GM19238 (cell line): ENCODE data around the gene SDHAF3.
A peak's percentile ranks its signal among the peaks of the same experiment; 100 is the strongest.
"Not testable (repeated sequence)": the region's sequence is repeated elsewhere in the genome, so short reads cannot be mapped to it uniquely, and the experiment has no call there.

Experiments
- DNase-seq: peaks from one replicate; pipeline ENCODE4 v3.0.0; 2011; ENCODE audit warnings: low spot score; ENCODE audit not compliant: insufficient read length

SDHAF3 gene

DNA sequence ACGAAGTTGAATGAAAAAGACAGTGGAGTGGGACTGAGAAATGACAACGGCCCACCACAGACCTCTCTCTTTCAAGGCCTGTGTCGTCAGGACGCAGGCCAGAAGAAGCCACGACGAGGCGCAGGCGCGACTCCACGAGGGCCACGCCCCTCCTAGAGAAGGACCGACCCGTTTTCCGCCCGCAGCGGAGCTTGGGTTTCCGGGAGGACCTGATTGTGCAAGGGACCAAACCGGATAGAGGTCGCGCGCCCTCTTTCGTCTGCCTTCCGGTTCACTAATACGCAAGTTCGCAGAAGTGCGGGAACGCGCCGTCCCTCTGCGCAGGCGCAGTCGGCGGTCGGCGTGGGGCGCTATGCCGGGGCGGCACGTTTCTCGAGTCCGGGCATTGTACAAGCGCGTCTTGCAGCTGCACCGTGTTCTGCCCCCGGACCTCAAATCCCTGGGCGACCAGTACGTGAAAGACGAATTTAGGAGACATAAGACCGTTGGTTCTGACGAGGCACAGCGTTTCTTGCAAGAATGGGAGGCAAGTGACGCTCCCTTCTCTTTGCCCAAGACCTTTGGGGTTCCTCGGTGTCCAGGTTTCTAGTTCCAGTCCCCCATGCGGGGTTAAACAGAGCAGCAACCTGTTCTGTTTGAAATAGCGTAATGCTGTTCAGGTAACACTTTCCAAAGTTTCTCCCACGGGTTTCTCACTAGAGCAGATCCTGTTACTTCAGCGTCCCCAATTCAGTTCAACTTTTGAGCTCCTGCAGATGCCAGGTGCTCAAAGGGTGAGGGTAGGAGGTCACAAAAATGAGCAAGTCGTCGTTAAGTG is at the start of gene SDHAF3:
Gene SDHAF3 (plus strand): TSS at position 327 of the 817 bp plus-strand sequence. CDS start 26 bp downstream, at position 353.
- DNase-seq: peak; percentile 85

DNA sequence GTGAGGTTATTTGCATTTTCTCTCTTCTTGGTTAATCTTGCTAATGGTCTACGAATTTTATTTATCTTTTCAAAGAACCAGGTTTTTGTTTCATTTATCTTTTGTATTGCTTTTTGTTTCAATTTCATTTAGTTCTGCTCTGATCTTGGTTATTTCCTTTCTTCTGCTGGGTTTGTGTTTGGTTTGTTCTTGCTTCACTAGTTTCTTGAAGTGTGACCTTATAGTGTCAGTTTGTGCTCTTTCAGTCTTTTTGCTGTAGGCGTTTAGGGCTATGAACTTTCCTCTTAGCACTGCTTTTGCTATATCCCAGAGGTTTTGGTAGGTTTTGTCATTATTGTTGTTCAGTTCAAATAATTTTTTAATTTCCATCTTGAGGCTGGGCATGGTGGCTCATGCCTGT is 45.5 kb upstream of the SDHAF3 start:
- DNase-seq: not testable (repeated sequence)

DNA sequence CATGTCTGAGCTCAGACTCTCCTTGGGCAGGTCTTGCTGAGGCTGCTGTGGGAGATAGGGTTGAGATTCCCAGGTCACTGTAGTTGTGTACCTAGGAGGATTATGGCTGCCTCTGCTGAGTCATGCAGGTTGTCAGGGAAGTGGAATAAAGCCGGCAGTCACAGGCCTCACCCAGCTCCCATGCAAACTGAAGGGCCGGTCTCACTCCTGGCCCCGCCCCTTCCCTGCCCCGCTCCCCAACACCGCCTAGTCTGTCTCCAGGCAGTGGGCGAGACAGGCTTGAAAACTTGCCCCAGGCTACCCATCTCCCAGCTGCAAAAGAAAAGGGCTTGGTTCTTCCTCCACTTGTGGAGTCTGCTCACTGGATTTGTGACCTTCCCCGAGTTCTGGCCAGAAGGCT is 41.6 kb upstream of the SDHAF3 start:
- no peak for DNase-seq

DNA sequence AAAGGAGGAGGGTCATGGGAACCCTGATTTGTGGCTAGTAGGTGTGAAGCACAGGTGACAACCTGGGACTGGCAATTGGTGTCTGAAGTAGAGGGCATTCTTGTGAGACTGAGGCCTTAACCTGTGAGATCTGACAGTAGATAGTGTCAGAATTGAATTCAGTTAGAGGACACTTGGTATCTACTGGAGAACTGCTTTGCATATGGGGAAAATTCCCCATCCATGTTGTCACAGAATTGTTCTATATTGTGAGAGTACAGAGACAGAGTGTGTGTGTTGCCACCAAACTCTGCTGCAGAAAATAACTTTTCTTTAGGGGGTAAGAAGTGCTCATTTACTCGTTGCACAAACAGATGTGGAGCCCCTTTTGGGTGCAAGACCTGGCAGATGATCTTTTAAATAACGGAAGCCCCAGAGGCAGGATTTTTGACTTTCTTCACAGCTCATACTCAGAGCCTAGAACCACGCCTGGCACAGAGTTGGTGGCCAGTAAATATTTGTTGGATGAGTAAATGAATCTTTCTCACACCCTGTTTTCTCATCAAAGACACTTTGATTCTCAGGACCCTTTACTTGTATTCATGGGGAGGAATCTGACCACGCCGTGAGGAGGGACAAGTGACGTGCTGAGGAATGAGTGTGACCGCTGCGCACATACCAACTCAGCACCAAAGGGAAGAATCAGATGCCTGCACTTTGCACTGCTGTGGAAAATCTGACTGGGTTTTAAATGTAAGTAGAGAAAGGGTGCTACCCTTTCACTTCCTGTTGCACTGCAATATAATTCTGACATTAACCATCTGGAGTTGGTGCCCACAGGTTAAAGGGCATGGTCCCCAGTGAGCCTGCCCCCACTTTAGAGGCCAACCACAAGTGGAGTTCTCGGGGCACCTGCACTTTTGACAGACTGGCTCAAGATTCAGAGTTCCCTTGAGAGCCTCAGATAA is 39.2 kb upstream of the SDHAF3 start:
- DNase-seq: no peak

DNA sequence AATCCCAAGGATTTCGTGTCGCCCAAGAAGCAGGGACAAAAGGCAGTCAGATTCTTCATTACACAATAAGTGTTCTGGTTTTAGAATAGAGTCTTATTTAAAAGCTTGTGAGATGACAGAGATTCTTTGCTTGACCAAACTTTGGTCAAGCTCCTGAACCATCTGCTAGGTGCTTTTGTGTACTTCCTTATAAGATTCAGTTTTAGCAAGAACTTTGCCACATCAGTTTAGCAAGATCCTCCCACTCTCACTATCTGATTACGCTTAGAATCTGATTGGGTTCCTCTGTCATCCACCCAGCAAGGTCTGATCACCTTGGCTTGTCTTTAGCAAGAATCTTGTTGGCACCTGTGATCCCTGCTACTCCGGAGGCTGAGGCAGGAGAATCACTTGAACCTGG is 38.2 kb upstream of the SDHAF3 start:
- DNase-seq: no peak

DNA sequence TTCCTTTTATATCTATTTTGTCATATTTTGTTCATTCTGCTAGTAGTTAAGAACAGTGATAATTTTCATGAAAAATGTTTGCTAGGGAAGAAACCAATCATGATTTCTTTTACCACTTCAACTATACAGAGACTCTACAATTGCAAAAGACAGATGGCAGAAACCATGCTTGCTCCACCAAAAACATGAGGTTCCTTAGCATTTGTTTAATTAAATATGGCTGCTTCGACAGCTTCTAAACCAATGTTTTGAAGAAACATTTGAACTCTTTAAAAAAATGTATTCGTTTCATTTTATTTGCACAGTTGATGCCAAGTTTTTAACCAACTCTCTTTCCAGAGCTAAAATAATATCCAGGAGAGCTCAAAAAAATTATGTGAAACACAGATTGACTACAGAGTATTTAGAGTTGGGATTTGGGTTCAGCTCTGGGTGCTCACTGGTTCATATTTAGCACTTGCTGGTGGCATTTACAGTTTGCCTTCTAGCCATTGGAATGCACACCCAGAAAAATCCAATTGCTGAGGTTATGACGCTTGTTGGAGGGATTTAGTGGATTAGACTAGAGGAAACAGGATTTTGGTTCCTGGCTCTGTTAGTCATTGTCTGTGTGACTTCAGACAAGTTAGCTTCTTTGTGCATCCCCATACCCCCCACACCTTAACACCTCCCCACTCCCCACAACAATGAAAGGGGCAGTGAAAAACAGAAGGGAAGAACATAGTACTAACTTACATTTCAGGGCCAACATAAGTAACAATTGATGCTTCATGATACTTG is 35.8 kb upstream of the SDHAF3 start:
- no peak for DNase-seq

DNA sequence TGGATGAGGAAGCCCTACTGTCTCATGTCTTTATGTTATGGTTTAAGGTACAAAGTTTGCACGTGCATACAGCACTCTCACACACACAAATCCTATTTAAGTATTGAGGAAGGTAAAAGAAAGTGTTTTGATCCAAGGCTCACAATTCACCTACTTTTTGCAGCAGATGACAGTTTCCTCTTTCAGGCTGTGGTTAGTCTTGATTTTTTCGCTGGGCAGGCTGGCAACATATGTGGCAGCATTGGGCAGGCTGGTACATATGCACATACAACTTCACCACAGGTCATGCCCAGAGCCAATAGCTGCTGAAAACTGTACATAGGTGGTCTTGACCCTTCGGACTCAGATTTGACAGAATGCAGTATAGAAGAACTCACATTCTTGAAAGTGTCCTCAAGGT is 29.1 kb upstream of the SDHAF3 start:
- no peak for DNase-seq

DNA sequence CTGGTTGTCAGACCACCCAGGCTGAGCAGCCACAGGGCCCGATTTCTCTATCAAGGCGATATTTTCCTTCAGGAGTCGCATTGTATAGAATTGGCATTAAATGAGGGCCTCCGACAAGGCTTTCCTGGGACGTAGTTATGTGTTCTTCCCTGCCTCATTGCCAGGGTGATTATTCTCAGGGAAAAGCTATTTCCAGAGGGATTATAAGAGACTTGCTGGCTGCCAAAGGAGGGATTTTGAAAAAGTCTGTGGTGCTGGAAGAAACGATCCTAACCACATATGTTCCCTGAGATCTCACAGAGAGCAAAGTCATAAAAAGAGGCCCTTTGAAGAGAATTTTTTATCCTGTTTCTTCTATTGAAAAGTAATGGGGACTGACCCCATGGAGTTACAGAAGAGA is 27.7 kb upstream of the SDHAF3 start:
- no peak for DNase-seq

DNA sequence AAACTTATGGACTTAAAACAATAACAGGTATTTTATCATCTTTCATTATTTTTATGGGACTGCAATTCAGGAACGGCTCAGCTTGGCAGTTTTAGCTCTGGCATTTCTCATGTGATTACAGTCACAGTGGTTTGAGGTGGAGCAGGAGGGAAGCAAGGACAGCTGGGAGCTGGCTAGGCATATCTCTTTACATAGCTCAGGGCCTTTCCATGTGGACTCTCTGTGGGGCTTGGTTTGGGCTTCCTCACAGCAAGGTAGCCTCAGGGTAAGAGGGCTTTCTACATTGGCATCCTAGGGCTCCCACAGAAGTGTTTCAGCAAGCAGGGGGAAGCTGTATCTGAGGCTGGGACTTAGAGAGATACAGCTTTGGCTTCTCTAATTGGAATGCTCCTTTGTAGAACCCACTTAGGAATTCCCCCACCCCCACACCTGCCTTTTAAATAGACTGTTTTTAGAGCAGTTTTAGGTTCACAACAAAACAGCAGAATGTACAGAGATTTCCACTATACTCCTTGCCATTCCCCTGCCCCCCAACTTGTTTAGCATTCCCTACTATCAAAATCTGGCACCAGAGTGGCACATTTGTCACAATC is 26.6 kb upstream of the SDHAF3 start:
- no peak for DNase-seq

DNA sequence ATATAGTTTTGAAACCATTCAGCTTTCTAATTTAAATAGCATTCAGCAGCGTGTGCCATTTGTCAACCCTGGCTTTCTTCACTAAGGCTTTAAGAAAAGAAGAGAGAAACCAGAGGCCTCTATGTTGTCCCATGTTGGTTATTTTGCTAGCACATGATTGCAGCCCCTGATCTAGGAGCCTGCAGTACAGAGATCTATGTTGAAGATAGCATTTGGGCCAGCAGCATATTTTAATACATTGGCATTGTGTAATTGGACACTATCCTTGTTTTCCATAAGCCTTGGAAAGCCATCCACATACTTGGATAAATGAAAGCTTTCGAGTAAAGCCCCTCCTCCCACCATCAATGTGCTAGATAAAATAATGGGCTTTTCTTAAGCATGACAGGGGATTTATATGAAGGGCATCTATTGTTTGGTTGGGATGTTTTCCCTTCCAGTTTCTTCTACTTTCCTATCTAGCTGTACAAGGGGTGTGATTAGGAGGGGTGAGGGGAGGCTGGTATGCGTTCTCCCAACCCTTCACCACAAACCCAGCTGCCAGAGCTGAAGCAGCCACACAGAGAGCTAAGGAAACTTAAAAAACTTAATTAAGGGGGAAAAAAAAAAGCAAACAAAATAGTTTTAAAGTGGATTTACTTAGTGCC is 23.1 kb upstream of the SDHAF3 start:
- no peak for DNase-seq

DNA sequence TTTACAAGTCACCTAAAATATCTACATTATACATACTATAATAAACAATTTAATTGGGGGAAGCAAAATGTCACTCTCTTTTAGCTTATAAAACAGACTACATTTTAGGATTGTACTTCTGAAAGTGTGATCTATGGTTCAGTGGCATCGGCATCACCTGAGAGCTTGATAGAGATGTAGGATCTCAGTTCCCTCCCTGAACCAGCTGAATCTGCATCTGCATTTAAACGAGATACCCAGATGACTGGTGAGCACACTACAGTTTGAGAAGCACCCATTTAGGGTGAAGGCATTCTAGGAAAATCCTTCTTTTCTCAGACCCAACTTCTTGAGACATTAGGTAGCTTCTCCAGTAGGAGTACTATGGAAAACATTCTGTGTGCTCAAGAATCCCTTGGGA is 21.5 kb upstream of the SDHAF3 start:
- DNase-seq: no peak

DNA sequence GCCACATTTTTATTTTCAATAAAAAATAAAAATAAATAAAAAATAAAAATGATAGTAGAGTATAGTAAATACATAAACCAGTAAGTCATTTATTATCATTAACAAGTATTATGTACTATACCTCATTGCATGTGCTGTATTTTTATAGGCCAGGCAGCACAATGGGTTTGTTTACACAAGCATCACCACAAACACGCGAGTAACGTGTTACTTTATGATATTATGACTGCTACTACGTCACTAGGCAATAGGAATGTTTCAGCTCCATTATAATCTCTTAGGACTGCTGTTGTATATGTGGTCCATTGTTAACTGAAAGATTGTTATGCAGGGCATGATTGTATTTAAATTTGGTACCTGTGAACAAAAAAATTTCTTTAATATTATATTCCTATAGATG is 20.8 kb upstream of the SDHAF3 start:
- no peak for DNase-seq

DNA sequence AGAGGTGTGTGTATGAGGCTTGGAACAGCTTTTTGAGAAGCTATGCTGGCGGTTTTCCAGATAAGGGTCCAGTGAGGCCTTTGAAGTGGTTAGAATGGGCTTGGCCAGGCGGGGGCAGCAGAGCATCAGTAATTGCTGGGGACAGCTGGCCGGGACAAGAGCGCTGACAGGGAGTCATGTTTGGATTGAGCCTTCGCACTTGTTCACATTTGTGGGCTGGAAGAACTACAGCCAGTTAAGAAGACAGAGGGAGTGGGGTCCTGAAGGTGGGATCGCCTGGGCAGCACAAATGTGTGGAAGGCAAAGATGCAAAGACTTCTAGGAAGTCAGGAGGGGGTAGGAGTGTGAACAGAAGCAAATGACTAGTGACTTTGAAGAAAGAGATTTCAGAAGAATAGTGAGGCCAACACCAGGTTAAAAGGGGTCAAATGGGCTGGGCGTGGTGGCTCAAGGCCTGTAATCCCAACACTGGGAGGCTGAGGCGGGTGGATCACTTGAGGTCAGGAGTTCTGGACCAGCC is 12.7 kb upstream of the SDHAF3 start:
- peak; percentile 32 for DNase-seq

DNA sequence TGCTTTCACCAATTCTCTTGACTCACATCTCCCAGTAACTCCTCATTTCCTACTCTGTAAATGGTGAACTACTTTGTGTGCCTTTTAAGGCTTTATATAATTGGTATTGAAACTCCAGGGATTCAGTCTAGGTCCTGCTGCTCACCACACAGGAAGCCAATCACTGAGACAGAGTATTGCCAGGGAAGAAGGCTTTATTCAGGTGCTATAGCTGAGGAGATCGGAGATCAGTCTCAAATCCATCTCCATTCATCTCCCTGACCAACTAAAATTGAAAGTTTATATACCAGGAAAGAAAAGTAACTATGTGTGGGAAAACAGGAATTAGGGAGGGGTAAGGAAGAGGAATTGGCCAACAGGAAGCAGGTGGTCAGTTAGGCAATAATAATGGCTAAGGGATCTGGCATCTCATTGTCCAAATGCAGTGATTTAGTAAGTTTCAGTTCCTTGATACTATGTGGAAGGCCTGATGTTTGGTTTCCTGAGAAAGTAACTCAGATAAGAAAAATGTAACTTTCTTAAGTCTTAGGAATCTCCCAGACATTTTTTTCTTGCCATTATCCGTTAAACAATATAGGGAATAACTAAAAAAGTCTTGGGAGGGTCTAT is 10.2 kb upstream of the SDHAF3 start:
- no peak for DNase-seq

DNA sequence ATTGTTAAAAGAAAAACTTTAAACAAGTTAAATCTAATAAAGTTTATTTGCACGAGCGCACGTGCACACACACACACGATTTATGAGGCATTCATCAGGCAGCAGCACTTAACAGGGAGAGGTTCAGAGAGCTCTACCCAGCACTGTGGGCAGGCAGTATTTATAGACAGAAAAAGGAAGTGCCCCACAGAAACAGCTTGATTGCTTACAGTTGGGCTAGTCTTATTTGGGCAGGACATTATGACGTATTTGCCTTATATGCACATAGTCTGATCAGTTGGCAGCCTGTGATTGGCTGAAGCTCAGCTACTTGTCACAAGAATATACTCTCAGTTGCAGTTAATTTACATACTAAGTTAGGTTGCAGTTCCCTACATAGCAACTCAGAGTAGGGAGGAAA is 1.2 kb upstream of the SDHAF3 start:
- no peak for DNase-seq

DNA sequence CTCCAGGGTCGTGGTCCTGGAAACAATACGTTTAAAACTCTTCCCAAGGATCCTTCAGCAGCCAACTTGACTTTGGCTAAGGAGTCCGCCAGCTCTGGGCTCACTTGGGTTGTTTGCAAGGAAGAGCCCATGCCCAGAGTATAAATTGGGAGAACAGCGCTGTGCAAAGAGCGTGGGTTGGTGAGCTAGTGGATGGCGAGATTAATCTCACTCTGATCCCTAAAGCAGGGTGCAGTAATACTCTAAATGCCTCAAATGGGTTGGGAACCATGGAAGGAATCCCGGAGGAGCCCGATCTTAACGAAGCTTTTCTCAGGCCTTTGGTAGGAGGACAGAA is 495 bp upstream of the SDHAF3 start:
- DNase-seq: no peak

DNA sequence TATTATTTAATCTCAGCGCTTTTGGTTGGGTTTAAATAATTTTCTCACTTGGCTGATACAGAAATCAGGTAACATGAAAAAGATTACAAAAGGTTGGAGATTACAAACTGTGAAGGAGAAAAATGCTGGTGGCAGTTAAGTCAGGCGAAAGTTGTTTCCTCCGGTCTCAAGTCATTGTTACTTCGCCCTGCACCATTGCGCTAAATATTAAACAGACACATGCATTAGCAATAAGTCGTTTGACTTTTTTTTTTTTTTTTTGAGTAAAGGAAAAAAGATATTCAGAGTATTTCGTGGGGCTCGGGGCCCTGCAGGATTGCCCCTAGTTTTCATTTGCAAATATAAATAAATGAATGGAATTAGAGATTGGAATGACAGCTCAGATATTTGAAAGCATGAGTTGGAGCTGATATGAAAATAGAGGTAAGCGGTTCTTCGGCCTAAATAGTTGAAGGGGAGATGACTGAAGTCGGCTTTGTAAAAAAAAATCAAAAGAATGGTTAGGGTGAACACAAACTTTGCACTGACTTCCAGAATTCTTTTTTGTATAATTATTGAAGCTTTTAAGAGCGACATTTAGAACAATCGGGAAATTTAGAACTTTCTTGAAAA is 914 bp downstream of the SDHAF3 start:
- DNase-seq: no peak

DNA sequence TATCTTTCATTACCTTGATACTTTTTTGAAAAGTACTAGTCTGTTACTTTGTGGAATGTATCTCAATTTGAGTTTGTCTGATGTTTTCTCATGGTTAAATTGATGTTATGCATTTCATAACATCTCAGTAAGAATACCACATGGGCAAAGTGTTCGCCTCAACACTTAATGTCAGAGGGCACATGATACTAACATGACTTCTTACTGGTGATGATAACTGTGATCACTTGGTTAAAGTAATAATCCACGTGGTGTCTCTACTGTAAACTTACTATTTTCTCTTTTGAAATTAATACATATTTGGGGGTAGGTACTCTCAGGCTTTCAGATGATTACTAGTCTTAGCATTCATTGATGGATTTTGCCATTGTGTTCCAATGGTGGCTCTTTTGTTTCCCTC is 2.2 kb downstream of the SDHAF3 start:
- no peak for DNase-seq

DNA sequence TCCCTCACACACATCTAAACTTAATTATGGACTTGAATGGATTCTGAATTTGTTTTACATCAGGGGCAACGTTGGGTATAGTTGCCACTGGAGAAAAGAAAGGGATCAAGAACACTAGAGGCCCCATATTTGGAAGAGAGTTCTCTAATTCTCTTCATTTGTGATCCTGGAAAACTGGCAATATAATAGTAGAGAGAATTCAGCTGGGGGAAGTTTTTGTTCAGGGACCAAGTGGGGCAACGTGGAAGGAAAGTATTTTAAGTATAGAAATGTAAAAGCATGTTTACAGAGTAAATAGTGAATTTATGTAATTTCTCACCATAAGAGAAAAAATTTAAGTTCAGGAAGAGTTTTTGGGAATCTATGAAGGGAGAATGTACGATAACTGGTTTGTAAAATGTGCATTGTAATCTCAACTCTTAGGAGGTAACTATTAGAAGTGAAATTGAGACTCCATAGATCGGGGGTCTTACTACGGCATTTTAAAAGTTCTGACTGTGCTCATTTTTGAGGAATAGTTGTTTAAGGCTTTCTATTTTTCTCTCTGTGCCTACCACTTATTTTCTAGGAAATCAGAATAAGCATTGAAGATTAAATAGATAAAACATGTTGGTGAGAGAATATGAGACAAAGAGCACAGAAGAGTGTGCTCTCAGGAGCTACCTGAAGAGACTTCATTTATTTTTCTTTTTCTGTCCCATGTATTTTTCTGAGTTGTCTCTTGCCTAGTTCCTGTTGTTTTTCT is 3.4 kb downstream of the SDHAF3 start:
- DNase-seq: no peak
